Adrenal gland (tissue), 5 donors: ENCODE data around the gene DPP4.

Experiments
- POLR2A ChIP-seq, 2 donors: fragments of 450-650 bp; IDR thresholded peaks; one replicate each; pipeline ENCODE4 v1.6.1; 2017; ENCODE audit warnings: antibody characterized with exemption in 2 of 2, mild to moderate bottlenecking in 2 of 2, moderate library complexity in 1 of 2
- TF ChIP-seq, protein P1 (sequence below), 6 experiments: fragments of 450-650 bp in 4 of 6; fragments of 200-600 bp in 2 of 6; sonication (generic) in 1 of 6; IDR thresholded peaks; 1 replicate in 5 of 6; 2 replicates in 1 of 6; pipeline versions ENCODE4 v1.5.1 to v1.8.0; 2016 to 2021; ENCODE audit warnings: antibody characterized with exemption in 6 of 6, mild to moderate bottlenecking in 2 of 6, moderate library complexity in 1 of 6
- donor health status: DM: no; HTN: no; CAD: no.

DNA sequence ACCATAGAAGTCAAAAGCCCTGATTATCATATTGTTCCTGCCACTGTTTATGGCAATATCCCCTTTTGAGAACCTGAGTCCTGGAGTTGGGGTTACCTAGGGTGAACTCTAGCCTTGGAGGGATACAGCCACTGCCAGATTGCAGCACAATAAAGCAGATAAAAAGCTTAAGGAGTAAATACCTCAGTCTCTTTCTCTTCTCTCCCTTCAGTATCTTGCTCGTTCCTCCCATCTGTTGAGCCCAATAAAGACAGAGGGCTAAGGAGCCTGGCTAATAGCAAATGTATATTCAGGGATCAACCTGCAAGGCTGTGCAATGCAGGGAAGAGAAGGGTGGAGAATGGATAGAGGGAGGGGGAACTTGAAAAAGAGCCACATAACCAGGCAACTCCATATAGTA is 8.0 kb upstream of the DPP4 start:
- TF ChIP-seq, protein P1, sequence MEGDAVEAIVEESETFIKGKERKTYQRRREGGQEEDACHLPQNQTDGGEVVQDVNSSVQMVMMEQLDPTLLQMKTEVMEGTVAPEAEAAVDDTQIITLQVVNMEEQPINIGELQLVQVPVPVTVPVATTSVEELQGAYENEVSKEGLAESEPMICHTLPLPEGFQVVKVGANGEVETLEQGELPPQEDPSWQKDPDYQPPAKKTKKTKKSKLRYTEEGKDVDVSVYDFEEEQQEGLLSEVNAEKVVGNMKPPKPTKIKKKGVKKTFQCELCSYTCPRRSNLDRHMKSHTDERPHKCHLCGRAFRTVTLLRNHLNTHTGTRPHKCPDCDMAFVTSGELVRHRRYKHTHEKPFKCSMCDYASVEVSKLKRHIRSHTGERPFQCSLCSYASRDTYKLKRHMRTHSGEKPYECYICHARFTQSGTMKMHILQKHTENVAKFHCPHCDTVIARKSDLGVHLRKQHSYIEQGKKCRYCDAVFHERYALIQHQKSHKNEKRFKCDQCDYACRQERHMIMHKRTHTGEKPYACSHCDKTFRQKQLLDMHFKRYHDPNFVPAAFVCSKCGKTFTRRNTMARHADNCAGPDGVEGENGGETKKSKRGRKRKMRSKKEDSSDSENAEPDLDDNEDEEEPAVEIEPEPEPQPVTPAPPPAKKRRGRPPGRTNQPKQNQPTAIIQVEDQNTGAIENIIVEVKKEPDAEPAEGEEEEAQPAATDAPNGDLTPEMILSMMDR (IDR thresholded peaks at IDR 0.05): no peak
- TF ChIP-seq POLR2A (IDR thresholded peaks at IDR 0.05): no peak
